ENCODE measurements around the gene ARVCF.
A peak's percentile ranks its signal among the peaks of the same experiment; 100 is the strongest.

Gene ARVCF

GRCh38 chr22:19971276-19972124, 45.1 kb downstream of the ARVCF start:
- no peak for DNase-seq

DNA sequence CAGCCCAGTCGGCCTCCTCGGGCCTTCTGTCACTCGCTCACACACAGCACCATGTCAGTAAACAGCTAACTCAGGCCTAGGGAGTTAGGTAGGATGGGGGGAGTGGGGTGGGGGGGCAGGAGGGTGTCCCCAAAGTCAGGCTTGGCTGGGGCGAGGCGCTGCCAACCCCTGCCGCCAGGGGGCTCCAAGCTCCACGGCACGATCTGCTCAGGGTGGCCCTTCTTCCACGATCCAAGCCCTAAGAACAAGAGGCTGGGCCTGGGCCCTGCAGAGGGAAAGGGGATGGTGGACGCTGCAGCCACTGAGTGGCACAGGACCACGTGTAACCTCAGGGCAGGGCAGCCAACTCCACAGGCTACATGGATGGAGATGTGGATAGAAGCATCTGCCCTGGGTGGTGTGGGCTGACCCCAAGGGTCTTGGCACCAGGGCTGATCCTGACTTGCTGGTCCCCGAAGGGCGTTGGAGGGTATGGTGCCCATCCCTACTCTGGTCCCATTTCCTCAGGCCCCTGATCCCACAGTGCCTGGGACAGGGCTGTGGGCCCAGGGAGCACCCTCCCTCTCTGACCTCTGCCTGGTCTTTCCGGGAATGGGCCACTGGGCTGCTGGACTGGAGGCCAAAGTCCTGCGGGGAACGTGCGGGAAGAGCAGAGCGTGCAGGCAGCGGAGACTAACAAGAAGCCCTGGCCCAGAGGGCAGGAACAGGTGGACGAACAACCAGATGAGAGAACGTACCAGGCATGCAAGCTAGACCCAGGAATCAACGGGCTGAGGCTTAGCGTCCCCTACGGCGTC, 45.9 kb downstream of the ARVCF start:
- DNase-seq: peak; percentile 84

DNA sequence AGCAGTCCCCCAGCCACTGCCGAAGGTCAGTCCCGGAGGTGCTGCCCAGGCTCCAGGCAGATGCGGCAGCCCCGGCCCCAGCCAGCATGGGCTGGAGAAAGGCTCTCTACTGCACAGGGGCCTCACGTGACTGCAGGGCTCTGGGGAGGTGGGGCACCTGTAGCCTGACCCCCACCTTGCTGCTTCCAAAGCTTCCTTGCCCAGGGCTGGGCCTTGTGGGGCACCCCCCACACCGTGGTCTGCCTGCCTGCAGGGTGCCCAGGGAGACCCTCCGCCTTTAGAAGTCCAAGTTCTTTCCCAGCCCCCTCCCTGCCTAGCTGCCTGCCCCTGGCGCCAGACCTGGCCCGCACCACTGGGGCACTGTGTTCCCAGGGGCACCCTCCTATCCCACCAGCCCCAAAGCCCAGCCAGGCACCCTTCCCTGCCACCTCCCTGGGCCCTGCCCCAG, 46.6 kb downstream of the ARVCF start:
- DNase-seq: no peak

DNA sequence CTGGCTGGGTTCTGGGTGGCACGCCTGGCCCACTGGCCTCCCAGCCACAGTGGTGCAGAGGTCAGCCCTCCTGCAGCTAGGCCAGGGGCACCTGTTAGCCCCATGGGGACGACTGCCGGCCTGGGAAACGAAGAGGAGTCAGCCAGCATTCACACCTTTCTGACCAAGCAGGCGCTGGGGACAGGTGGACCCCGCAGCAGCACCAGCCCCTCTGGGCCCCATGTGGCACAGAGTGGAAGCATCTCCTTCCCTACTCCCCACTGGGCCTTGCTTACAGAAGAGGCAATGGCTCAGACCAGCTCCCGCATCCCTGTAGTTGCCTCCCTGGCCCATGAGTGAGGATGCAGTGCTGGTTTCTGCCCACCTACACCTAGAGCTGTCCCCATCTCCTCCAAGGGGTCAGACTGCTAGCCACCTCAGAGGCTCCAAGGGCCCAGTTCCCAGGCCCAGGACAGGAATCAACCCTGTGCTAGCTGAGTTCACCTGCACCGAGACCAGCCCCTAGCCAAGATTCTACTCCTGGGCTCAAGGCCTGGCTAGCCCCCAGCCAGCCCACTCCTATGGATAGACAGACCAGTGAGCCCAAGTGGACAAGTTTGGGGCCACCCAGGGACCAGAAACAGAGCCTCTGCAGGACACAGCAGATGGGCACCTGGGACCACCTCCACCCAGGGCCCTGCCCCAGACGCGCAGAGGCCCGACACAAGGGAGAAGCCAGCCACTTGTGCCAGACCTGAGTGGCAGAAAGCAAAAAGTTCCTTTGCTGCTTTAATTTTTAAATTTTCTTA, 47.3 kb downstream of the ARVCF start:
- DNase-seq: no peak

DNA sequence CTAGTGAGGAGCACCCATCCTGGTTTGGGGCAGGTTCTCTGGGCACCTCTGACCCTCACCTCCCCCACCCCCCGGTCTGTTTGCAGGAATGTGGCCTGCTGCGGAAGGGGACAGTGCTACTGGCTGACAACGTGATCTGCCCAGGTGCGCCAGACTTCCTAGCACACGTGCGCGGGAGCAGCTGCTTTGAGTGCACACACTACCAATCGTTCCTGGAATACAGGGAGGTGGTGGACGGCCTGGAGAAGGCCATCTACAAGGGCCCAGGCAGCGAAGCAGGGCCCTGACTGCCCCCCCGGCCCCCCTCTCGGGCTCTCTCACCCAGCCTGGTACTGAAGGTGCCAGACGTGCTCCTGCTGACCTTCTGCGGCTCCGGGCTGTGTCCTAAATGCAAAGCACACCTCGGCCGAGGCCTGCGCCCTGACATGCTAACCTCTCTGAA, 48.2 kb downstream of the ARVCF start:
- no peak for DNase-seq

- no peak for DNase-seq
Observed at GRCh38 chr22:19967850-19968449, 48.7 kb downstream of the ARVCF start.

DNA sequence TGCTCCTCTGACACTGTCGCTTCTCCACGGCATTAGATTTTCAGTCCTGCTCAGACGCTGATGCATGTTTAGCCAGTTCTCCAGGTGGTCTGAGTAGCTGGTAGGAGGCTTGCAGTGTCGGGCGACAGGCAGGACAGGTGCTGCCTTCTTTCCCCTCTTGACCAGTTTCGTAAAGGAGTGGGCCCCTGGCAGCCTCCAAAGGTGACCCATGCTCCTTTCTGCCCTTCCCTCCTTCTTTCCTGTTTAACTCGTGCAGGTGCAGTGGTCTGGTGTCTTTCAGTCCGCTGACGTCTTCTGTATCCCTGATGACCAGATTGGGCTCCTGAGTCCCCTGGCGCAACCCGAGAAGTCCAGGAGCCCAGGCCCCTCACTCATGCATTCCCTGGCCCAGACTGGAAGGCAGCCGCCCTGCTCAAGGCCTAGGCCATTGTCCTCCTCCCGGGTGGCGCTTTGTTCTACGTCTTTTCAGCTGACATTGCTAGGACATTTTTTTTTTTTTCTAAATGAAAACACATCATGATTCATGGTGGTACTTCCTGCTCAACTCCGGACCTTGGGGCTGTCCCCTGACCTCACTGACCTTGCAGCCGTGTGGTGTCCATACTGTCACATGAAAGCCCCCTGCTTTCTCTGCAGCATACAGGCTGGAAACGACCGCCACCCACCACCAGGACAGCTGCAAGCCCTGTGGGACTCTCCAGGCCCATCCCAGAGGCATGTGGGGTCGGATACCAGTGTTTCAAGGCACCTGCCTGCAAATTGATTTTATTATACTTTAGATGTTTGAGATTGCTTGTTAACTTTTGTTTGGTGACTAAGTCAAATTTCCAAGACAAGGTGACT, 49.5 kb downstream of the ARVCF start:
- no peak for DNase-seq

DNA sequence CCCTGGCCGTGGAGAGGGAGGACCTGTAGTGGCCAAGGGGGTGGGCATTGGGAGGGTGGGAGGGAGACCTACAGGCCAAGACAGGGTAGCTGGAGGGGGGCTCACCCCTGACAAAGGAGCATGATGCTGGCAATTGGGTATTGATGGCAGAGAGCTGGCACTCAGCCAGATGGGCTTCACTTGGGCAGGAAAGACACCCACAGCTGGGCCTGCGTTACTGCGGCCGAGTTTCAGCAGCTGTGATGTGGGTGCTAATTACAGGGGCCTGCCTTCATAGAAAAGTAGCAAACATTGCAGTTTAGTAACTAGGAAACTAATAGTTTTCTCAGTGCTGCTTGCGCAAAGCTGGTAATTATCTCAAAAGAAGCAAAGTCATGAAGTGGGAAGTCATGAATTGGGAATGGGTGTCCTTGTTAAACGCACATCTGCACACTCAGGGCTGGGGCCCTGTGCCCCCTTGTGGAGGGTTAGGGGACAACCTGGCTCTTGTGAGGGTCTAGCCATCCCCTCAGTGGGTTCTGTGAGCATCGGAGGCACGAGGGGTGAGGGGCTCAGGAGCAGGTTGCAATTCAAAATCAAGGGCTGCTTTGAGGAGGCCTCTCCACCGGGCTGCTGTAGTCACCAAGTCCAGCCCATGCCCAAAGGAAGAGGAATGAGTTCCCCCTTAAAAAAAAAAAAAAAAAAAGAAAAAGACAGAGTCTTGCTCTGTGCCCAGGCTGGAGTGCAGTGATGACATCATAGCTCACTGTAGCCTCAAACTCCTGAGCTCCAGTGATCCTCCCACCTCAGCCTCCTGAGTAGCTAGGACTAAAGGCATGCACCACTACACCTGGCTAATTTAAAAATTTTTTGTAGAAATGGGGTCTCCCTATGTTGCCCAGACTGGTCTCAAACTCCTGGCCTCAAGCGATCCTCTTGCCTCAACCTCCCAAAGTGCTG, 50.6 kb downstream of the ARVCF start:
- DNase-seq: peak; percentile 55

GRCh38 chr22:19964701-19965386, 51.8 kb downstream of the ARVCF start:
- no peak for DNase-seq

GRCh38 chr22:19963863-19964642, 52.6 kb downstream of the ARVCF start:
- DNase-seq: no peak

- no peak for DNase-seq
Observed at GRCh38 chr22:19962909-19963806, 53.5 kb downstream of the ARVCF start.

GRCh38 chr22:19962246-19962908, 54.2 kb downstream of the ARVCF start:
- DNase-seq: peak; percentile 91

GRCh38 chr22:19961868-19962245, 54.8 kb downstream of the ARVCF start:
- DNase-seq: no peak

GRCh38 chr22:19961201-19961580, 55.4 kb downstream of the ARVCF start:
- DNase-seq: no peak

- no peak for DNase-seq
Observed at GRCh38 chr22:19960491-19961200, 56.0 kb downstream of the ARVCF start.

- no peak for DNase-seq
Observed at GRCh38 chr22:19959587-19960490, 56.8 kb downstream of the ARVCF start.
